Glomerular visceral epithelial cell (primary cell): ENCODE measurements around the gene MTTP.

Experiments
- DNase-seq: peaks from one replicate; pipeline ENCODE4 v3.0.0-alpha.2; 2016; ENCODE audit errors: extremely low spot score

Gene MTTP

GRCh38 chr4:99593781-99594641 lies 19.4 kb downstream of the MTTP start:
- DNase-seq = no peak

DNA sequence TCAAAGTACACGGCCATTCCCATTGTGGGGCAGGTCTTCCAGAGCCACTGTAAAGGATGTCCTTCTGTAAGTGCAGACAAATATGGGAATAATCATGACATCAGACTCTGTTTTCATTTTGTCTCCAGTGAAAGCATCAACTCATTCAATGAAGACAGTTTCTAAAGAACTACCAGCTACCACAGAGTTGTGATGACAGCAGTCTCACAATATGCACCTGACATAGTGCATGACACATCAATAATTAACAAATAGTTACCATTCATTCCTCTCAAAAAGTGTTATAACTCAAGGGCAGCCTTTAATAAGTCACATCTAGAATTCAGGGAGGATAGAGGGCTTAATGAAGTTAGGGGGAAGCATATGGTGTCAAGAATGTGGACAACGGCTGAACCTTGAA lies 20.2 kb downstream of the MTTP start:
- no peak for DNase-seq

- DNase-seq = no peak
These were observed 32.1 kb downstream of the MTTP start for GRCh38 chr4:99606716-99607115.

DNA sequence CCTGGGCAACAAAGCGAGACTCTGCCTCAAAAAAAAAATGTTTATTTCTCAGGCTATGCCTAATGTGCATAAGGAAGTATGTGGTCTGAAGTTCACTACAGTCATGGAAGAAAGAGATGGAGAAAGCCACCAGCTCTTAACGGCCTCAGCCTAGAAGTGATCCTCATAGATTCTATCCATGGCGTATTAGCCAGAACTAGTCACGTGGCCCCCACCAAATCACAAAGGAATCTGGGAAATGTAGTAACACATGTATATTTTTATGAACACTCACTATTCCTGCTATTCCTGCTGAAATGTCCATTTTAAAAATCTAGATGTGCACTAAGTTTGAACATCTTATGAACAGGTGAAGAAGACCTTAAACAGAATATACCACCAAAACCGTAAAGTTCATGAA lies 33.8 kb downstream of the MTTP start:
- DNase-seq = no peak

GRCh38 chr4:99610605-99611175 lies 36.1 kb downstream of the MTTP start:
- no peak for DNase-seq

- DNase-seq = no peak
These were observed 37.7 kb downstream of the MTTP start for GRCh38 chr4:99612281-99612680.

GRCh38 chr4:99612704-99613103 lies 38.1 kb downstream of the MTTP start:
- DNase-seq = no peak

DNA sequence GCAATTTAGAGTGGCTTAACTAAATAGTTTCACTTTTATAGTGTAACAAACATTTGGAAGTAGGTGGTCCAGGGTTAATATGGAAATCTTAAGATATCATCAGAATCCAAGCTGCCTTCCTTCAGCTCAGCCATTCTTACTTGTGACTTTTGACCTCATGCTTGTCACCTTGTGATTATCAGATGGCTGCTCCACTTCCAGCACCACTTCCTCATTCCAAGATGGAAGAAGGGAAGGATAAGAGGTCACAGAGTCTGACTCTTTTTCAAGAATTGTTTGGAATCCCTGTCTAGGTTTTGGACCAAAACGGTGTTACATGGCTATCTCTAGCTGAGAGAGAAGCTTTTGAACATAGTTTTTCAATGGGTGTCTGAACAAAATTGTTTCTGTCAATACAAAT lies 39.9 kb downstream of the MTTP start:
- DNase-seq = no peak

- no peak for DNase-seq
These were observed 40.7 kb downstream of the MTTP start for GRCh38 chr4:99615170-99615820.

DNA sequence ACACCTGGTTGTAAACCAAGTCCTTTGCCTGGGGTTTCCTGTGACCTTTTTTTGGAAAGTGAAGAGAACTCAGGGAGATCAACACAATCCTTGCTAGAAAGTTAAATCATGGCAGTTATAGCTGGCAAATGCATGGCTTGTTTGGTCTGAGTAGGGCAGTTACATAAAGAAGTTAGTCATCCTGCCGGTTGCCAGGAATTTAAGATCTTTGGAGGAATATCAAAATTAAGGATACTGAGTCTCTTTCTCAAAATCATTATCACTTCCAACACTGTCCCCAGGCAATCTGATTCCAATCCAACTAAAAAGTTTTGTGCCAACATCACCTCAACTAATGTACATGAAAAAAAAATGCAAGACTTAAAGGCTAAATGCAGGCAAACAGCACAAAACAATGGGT lies 42.8 kb downstream of the MTTP start:
- DNase-seq = no peak

DNA sequence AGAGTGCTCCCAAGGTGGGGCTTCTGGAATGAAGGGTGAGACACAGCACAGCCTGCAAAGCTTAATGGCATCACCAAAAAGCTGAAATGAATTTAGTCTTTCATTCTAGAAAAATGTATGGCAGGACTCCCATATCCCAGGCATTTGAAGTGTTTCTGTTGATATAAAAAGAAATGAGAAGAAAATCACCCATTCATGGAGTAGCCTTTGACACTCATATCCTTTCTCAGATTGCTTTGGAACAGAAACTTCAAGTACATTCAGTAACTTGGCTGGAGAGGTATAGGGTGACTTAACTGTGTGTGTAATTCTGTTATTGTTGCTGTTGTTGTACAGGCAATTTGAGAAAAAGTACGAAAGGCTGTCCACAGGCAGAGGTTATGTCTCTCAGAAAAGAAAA lies 47.7 kb downstream of the MTTP start:
- no peak for DNase-seq

DNA sequence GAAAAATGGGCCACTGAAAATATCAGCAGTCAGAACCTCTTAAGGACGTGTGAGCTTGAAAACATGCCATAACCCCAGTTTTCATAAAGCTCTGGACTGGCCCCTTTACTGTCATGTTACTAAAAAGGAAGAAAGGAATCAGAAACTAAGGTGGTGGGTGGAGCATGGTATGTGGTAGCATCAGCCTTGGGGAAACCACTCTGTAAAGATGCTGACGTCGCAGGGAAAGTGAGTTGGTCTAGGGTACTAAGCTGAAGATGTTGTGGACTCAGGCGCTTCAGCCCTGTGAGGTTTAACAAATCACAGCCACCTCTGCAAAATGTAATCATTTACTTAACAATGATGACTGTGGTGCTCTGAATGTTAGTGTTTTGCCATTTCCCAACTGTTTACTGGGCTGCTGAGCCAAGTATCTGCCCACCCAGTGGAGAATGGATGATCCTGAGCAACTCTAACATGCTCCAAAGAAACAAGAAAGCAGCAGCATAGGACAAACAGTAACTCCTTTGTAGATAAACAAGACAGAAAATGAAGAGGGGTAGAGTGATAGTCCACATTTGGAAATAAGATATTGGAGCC lies 49.6 kb downstream of the MTTP start:
- DNase-seq = no peak

DNA sequence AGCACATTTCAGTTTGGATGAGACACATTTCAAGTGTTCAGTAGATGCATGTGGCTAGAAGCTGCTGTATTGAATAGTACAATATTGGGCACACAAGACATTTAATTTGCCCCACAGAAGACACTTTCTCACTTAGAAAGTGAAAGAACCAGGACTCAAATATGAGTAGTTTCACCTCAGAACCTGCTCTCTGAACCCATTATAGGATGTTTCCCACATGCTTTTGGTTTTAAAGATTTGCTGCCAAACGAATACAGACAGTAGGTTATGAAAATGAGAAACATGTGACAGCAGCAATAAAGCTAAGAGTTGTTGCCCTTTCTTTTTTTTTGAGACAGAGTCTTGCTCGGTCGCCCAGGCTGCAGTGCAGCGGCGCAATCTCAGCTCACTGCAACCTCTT lies 50.7 kb downstream of the MTTP start:
- no peak for DNase-seq

- DNase-seq = no peak
These were observed 53.4 kb downstream of the MTTP start for GRCh38 chr4:99628040-99628439.

GRCh38 chr4:99629962-99630554 lies 55.4 kb downstream of the MTTP start:
- no peak for DNase-seq

- DNase-seq = no peak
These were observed 56.3 kb downstream of the MTTP start for GRCh38 chr4:99630857-99631360.

DNA sequence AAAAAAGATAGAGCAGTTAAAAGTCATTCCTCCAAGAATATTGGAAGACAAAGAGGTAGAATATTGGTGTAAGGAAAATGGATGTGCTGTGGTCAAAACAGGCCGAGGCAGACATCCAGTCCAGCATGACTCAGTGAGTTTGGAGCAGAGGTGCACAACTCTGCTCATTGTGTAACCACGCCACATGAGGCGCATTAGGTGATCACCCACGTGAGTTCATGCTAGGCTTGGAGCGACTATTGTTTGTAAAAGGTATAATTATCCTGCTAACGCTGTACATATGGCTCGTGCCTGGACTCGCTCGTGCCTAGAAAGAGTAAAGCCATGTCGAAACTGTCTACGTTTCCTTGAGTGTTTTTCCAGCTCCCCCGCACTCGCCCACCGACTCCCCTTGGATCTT lies 59.1 kb downstream of the MTTP start:
- DNase-seq = no peak

DNA sequence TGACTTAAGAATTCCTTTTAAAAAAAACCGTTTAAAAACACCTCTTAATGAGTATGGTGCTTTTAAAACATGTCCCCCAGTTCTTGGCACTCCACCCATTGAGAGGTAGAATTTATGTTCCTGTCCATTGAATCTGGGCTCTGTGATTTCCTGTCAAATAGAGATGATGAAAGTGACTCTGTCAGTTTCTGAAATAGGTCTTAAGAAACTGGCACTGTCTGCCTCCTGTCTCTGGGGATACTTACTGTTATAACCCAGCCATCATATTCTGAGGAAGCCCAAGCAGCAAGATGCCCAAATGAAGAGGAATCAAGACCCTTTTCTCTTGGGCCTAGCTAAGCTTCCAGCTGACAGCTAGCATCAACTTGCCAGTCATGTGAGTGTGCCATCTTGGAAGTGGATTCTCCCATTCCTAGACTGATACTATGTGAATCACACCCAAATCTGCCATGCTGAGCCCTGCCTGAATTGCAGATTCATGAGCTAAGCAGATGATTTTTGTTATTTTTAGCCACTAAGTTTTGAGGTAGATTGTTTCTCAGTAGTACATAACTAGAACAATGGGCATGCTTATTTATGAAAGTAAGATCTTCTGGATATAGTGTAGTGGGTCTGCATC lies 60.2 kb downstream of the MTTP start:
- DNase-seq = no peak

DNA sequence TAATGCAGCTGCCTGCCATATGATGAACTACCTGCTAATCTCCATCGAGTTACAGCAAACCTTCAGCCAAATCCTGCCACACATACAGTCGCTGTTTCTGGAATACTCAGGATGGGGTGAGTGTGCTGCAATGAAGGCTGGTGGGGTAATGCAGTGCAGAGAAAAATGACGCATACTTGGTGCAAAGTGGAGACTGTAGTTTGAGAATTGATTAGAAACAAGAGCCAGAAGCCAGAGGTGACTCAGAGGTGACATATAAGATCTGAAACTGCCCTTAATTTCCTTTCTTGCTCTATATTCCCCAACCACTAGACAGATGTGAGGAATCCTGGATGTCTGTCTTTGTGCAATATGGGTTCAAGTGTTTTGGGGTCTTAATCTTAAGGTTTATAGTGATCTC lies 61.0 kb downstream of the MTTP start:
- no peak for DNase-seq

DNA sequence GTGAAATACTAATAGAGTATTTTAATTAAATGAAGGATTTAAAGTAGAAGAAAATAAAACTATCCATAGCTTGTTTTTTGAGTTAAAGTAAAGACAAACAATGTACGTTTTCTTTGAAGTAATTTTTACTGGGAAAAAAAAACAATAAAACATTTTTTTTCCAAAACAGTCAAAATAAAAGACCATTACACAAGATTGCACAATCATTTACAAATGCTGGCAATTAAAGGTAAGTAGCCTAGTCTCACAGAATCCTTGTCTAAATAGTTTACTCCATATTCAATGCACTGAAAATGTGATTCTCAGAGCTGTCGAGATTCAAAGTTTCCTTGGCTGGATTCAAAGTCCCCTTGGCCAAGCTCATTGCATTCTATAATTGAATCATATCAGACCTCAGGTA lies 61.8 kb downstream of the MTTP start:
- no peak for DNase-seq

GRCh38 chr4:99637174-99637573 lies 62.5 kb downstream of the MTTP start:
- no peak for DNase-seq

DNA sequence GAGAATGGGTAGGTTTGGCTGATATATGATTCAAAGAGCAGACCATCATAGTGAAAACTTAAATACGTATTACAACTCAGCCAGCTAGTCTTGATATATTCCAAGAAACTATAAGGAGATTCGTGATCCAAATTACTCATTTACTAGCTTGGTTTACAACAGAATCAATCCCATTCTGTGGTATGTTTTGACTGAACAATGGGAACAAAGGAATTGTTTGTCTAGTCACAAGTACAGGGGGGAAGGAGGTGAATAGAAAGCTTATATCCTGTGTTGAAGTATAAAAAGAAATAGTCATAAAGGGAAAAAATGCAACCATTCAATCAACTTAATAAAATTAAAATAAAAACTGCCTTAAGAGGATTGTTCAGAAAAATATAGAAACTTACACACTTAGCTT lies 66.1 kb downstream of the MTTP start:
- no peak for DNase-seq
